ENCODE measurements around the gene RSAD1.

GRCh38 chr17:50484386-50485155 lies 5.9 kb downstream of the RSAD1 start:
- no peak for TF ChIP-seq CTCF (IDR thresholded peaks at IDR 0.05; ENCODE audit: insufficient read depth, low read length, poor library complexity, severe bottlenecking)
- TF ChIP-seq EZH2phosphoT487 (conservative IDR thresholded peaks at IDR 0.05; ENCODE audit: low read length), result no peak
